HG03280 (cell line): ENCODE results near the gene LMLN.
A peak's percentile ranks its signal among the peaks of the same experiment; 100 is the strongest.
"Not testable (repeated sequence)": the region's sequence is repeated elsewhere in the genome, so short reads cannot be mapped to it uniquely, and the experiment has no call there.

Experiments used
- ATAC-seq: cut with Tn5 transposase; IDR thresholded peaks from one replicate; pipeline ENCODE4 v1.9.1; 2021; ENCODE audit warnings: mild to moderate bottlenecking, moderate library complexity; ENCODE audit not compliant: unreplicated experiment

LMLN gene

DNA sequence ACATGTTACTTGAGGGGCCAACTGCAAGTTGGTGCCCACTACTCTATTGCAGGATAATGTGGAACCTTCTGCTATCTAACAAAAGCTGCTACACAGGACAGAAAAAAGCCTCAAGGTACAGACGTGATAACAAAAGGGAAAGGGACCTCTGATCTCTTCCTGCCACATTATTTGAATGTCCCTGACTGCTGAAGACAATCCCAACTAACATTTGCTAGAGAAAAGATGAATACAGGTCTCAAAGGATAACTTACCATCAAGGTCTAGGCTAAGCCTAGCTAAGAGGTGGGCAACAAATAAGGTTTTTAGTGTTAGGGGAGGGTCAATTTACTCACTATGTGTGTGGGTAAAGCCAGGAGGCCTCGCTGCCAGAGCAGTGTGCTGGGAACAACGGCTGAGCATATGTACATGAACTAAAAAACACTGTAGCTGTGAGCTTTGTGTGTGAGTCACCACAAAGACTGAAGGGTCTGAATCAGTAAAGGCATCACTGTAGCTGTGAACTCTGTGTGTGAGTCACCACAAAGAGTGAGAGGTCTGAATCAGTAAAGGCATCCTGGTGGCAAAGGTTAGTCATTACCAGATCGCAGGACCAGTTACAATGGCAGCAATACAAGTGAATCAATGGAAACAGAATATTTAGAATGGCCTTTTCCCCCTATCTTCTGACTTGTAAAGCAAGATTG is 111.7 kb downstream of the LMLN start:
- peak; percentile 57 for ATAC-seq

DNA sequence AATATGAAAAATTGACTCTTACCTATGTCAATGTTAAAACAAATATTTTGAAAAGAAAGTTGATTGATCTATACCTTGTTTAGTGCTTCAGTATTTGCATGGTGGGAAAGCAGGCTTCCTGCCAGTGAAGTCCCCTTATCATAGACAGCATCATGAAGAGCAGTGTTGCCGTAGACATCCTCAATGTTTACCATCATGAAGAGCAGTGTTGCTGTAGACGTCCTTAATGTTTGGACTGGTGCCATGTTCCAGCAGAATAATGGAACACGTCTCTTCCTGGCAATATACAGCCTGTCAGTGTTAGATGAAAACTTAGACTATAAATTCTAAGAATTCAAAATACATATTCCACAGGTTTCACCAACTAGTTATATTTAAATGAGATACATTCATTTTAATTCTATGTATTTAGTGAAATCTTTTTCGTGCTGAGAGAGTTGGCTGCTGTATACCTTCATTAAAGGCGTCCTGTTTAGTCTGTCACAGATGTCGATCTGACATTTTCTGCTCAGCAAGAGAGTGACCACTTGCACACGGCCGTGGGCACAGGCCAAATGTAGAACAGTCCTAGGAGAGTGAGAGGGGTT is 116.8 kb downstream of the LMLN start:
- no peak for ATAC-seq

DNA sequence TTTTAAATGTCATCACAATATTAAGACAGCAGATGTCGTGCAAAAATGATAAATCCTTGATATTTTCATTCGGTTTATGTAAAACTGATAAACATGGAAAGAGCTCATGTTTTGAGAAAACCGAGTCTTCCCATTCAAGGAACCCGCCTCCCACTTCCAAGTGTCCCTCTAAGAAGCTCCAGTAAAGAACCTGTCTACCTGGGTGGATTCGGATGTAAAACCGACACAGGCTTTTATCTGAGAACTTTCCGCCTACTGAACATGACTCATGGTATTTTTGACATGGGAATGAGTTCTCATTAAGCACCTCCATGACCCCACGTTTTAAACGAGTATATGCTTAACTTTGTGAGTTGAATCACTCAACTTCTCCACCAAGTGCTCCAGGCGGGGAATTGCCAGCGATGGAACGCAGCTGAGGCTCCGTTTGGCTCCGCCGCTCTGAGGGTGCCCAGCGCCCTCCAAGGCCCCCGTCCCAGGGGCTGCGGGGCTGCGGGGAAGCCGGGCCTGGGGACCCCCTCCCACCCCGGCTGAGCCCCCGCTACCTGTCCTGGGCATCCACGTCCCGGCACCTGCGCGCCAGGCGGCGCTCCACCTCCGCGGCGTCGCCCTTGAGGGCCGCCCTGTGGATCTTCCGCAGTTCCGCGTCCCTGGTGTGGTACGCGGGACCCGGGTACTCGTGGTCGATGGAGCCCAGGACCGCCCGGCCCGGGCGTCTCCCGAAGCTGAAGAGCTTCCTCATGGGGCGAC is 119.9 kb downstream of the LMLN start:
- peak; percentile 27 for ATAC-seq

DNA sequence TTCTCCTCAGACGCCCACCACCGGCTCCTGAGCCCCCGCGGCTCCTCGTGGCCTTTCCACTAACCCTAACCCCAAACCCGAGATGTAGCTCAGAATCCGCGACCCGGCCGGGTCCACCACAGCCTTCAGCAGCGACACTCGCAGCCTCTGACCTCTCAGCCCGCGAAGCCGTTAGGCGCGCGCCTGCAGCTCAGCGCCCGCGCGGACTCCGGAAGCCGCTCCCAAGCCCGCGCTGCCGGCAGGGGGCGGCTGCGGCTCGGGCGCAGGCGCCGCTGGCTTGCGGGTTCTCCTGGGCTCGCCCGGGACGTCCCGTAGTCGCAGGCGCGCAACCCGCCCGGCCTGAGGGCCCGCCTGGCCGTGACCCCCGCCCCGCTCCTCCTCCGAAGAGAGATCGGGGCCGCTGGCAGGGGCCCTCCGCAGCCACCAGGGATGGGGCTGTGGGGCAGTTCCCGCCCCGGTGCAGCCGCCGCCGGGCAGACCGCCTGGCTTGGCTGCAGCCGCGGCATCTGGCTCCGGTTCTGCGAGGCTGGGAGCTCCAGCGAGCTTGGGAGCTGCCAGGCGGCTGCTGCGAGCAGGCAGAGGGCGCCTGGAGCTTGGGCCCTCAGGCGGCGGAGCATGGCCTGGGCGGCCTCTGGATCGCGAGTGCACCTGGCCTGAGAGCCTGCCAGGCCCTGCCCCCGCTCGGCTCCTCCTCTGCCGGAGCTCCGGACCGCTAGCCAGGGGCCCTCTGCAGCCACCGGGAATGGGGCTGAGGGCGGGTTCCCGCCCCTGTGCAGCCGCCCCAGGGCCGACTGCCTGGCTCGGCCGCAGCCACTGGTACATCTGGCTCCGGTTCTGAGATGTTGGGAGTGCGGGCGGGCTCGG is 120.7 kb downstream of the LMLN start:
- peak; percentile 75 for ATAC-seq

DNA sequence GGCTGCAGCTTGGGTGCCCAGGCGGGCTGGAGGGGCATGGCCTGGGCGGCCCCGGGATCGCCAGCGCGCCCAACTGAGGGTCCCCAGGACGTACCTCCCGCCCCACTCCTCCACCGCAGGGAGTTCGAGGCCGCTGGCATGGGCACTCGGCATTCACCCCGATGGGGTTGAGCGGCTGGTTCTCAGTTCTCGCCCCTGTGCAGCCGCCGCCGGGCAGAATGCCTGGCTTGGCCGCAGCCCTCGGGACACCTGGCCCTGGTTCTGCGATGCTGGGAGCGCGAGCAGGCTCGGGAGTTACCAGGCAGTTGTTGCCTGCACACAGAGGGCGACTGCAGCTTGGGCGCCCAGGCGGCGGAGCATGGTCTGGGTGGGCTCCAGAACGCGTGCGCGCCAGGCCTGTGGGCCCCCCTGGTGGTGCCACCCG is 121.4 kb downstream of the LMLN start:
- ATAC-seq, result no peak

DNA sequence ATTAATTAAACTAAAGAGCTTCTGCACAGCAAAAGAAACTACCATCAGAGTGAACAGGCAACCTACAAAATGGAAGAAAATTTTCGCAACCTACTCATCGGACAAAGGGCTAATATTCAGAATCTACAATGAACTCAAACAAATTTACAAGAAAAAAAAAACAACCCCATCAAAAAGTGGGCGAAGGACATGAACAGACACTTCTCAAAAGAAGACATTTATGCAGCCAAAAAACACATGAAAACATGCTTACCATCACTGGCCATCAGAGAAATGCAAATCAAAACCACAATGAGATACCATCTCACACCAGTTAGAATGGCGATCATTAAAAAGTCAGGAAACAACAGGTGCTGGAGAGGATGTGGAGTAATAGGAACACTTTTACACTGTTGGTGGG is 122.2 kb downstream of the LMLN start:
- ATAC-seq, result not testable (repeated sequence)

DNA sequence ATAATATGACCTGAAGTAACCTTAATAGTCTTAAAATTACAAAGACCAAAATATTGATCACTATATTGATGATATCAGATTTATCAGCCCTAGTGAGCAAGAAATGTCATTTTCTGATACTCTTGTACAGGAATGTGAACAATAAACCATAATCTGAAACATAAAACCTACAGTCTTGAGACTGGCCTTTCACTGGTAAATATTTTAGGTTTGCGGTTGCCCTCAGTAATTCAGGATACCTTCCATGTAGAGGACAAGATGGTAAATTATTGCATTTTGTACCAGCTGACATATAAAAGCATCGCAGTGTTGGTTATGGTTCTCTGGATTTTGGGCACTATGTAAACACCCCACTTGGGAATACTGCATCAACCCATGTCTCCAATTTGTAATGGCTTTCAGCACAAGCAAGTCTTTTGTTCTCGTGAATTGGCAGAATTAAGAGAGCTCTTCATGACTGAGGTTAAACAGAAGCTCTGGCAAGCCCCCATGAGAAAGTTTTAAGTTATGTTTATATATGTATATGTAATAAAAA is 128.5 kb downstream of the LMLN start:
- no peak for ATAC-seq

DNA sequence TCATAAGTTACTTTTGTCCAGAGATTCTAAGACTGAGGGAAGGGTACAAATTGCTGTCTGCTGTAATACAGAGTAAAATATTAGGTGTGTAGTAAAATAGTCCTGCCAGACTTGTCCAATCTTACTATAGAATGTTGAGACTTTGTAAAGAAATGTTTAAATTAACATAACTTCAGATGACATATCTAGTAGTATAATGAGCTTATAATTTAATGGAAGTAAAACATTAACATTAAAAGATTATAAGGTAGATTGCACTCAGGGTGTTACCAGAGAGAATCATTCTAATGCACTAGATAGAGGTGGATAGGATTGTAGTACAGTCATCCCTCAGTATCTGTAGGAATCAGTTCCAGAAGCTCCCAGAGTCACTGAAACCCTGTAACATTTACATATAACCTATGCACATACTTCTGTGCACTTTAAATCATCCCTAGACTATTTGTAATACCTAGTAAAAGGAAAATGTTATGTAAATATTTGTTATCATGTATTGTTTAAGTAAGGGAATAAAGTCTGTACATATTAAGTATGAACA is 130.8 kb downstream of the LMLN start:
- ATAC-seq, result no peak

DNA sequence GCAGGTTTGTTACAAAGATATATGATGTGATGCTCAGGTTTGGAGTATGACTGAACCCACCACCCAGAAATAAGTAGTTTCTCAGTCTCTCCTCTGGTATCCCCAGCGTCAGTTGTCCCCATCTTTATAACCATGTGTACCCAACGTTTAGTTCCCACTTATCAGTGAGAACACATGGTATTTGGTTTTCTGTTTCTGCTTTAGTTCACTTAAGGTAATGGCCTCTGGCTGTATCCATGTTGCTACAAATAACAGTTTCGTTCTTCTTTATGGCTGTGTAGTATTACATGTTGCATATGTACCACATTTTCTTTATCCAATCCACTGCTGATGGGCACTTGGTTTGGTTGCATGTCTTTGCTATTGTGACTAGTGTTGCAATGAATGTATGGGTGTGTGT is 132.3 kb downstream of the LMLN start:
- ATAC-seq, result no peak

DNA sequence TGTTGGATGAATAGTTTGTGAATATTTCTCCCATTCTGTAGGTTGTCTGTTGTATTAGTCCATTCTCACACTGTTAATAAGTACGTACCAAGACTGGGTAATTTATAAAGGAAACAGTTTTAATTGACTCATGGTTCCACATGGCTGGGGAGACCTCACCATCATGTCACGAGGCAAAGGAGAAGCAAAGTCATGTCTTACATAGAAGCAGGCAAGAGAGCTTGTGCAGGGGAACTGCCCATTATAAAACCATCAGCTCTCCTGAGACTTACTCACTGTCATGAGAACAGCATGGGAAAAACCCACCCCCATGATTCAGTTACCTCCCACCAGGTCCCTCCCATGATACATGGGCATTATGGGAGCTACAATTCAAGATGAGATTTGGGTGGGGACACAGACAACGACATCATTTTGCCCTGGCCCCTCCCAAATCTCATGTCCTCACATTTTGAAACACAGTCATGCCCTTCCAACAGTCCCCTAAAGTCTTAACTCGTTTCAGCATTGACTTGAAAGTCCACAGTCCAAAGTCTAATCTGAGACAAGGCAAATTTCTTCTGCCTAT is 133.2 kb downstream of the LMLN start:
- no peak for ATAC-seq
